Glutamatergic neuron (in vitro differentiated cells): ENCODE results near the gene PIGL. TPM values are rescaled to one million over a fixed set of nuclear protein-coding genes. Genes with fewer than 3 reads are reported as not detected.

Experiments used
- DNase-seq: peaks from one replicate; pipeline ENCODE4 v3.0.0; 2022
- H3K27ac Mint-ChIP-seq: one replicate; pipeline ENCODE4 v1.8.0; 2020; ENCODE audit warnings: mild to moderate bottlenecking, mixed read lengths, inconsistent platforms; ENCODE audit not compliant: unreplicated experiment
- H3K27me3 Mint-ChIP-seq: one replicate; pipeline ENCODE4 v1.8.0; 2020; ENCODE audit warnings: mild to moderate bottlenecking, moderate library complexity, mixed read lengths, inconsistent platforms; ENCODE audit not compliant: unreplicated experiment
- H3K36me3 Mint-ChIP-seq: one replicate; pipeline ENCODE4 v1.8.0; 2020; ENCODE audit warnings: mild to moderate bottlenecking, mixed read lengths, inconsistent platforms; ENCODE audit not compliant: unreplicated experiment
- H3K4me1 Mint-ChIP-seq: one replicate; pipeline ENCODE4 v1.8.0; 2020; ENCODE audit warnings: mild to moderate bottlenecking, low read depth, mixed read lengths, inconsistent platforms; ENCODE audit not compliant: unreplicated experiment
- H3K4me3 Mint-ChIP-seq: one replicate; pipeline ENCODE4 v1.8.0; 2020; ENCODE audit warnings: mild to moderate bottlenecking, mixed read lengths, inconsistent platforms; ENCODE audit not compliant: unreplicated experiment
- H3K9me3 Mint-ChIP-seq: one replicate; pipeline ENCODE4 v1.8.0; 2020; ENCODE audit warnings: mild to moderate bottlenecking, moderate library complexity, mixed read lengths, inconsistent platforms; ENCODE audit not compliant: unreplicated experiment
- CTCF ChIP-seq: fragments of 200-600 bp; sonication (generic); IDR thresholded peaks from one replicate; pipeline ENCODE4 v1.5.0; 2021; ENCODE audit not compliant: partially characterized antibody, unreplicated experiment
- total RNA-seq: library from RNA; stranded (reverse); fragmentation: NEBNext Ultra II Directional; extraction: Animal tissue kit (Norgen Biotek cat#: 25700); gene quantifications from one replicate; pipeline ENCODE4 v1.2.1, GENCODE V29; 2021; ENCODE audit not compliant: unreplicated experiment

Gene PIGL
- total RNA-seq, 1 donor from 2014 or later = 37.0 TPM

GRCh38 chr17:16282522-16282921 lies 65.5 kb downstream of the PIGL start:
- no peaks in the 10 kb centered on the region for H3K27me3 Mint-ChIP-seq
- H3K27ac Mint-ChIP-seq = no peak overlapping the region
- H3K4me3 Mint-ChIP-seq = no peak overlapping the region
- peaks cover 2% of the 10 kb centered on the region for H3K9me3 Mint-ChIP-seq
- no peak for DNase-seq
- peaks cover 20% of the 10 kb centered on the region for H3K4me1 Mint-ChIP-seq
- peaks cover 17% of the 10 kb centered on the region for H3K36me3 Mint-ChIP-seq
- no peak for TF ChIP-seq CTCF

GRCh38 chr17:16283705-16284104 lies 66.7 kb downstream of the PIGL start:
- no peak for DNase-seq
- no peak overlapping the region for H3K27ac Mint-ChIP-seq
- H3K4me1 Mint-ChIP-seq = peaks cover 26% of the 10 kb centered on the region
- no peaks in the 10 kb centered on the region for H3K9me3 Mint-ChIP-seq
- TF ChIP-seq CTCF = no peak
- peaks cover 13% of the 10 kb centered on the region for H3K36me3 Mint-ChIP-seq
- no peak overlapping the region for H3K4me3 Mint-ChIP-seq
- no peaks in the 10 kb centered on the region for H3K27me3 Mint-ChIP-seq

- Mint-ChIP-seq H3K36me3 (no peaks in the 10 kb centered on the region), H3K27me3 (no peaks in the 10 kb centered on the region), H3K27ac (no peak overlapping the region), H3K4me3 (no peak overlapping the region), H3K4me1 (peaks cover 26% of the 10 kb centered on the region), H3K9me3 (no peaks in the 10 kb centered on the region)
- no peak for DNase-seq
- no peak for TF ChIP-seq CTCF
Measured at GRCh38 chr17:16285646-16286008, 68.6 kb downstream of the PIGL start.

- no peak for TF ChIP-seq CTCF
- Mint-ChIP-seq H3K36me3 (no peaks in the 10 kb centered on the region), H3K9me3 (no peaks in the 10 kb centered on the region), H3K4me1 (peaks cover 26% of the 10 kb centered on the region), H3K4me3 (peak overlapping the region; percentile 5), H3K27me3 (no peaks in the 10 kb centered on the region), H3K27ac (peak overlapping the region; percentile 18)
- DNase-seq = peak; percentile 32
Measured at GRCh38 chr17:16286009-16286946, 69.3 kb downstream of the PIGL start.

GRCh38 chr17:16286947-16287562 lies 70.0 kb downstream of the PIGL start:
- H3K4me1 Mint-ChIP-seq = peaks cover 26% of the 10 kb centered on the region
- peak; percentile 39 for DNase-seq
- H3K27me3 Mint-ChIP-seq = no peaks in the 10 kb centered on the region
- no peaks in the 10 kb centered on the region for H3K9me3 Mint-ChIP-seq
- no peak for TF ChIP-seq CTCF
- peak overlapping the region; percentile 18 for H3K27ac Mint-ChIP-seq
- no peaks in the 10 kb centered on the region for H3K36me3 Mint-ChIP-seq
- peak overlapping the region; percentile 46 for H3K4me3 Mint-ChIP-seq
